HG03135 (cell line): Measurements from ENCODE around the gene VSNL1.

Source experiments
- ATAC-seq: cut with Tn5 transposase; IDR thresholded peaks from one replicate; pipeline ENCODE4 v1.9.1; 2021; ENCODE audit warnings: mild to moderate bottlenecking, moderate library complexity; ENCODE audit not compliant: unreplicated experiment

VSNL1 gene

DNA sequence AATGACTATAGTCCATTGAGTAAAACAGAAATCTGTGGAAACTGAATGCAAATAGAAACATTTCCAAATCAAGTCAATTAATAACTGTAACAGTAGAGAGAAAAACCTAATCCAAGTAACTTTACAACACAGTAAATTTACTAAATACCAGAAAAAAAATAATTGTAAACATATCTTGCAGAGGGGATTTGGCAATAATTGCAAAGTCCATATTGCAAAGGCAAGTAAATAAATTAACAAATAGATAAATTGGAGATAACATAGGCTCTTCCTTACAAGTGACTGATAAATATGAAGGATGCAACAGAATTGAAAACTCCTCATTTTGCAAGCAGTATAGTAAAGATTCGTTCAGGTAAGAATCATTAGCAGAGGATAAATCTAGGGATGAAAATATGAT is 148.1 kb downstream of the VSNL1 start:
- ATAC-seq: no peak

DNA sequence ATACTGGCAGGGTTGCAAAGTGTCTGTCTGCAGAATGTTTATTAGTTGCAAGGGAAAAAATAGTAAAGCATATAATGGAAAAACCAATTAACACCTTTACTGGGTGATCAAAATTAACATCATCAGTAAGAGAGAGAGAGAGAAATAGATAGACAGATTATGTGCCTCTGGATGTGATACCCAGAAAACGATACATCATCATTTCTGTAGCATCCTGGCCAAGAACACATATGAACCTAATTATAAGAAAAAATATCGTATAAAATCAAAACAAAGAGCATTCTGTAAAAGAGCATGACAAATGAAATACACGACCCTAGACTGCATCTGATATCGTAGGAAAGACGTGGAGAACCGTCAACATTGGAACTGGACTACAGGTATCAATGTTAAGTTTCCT is 148.5 kb downstream of the VSNL1 start:
- no peak for ATAC-seq

DNA sequence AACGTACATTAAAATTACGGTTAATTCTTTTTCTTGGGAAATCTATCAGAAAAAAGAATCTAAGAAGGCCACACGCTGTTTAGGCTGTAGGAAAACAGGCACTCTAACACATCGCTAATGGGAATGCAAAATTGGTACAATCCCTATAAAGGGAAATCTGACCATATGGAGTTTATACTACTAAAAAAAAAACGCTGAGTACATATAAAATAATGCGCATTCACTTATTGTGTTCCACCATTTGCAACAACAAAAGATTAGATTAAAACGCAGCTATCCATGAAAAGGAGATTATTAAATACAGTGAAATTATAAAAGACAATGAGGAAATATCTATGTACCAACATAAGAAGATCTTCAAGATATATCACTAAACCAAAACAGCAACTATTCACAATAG is 150.3 kb downstream of the VSNL1 start:
- ATAC-seq: no peak
